Dermis blood vessel endothelial cell (primary cell): ENCODE data around the gene HEXD. TPM values are rescaled to one million over a fixed set of nuclear protein-coding genes. Genes with fewer than 3 reads are reported as not detected.
"Not testable (repeated sequence)": the region's sequence is repeated elsewhere in the genome, so short reads cannot be mapped to it uniquely, and the experiment has no call there.

ENCODE experiments used
- DNase-seq: peaks from one replicate; pipeline ENCODE4 v3.0.0; 2010
- total RNA-seq: library from RNA; depleted of rRNA; stranded (reverse); fragments of >200 nt; gene quantifications from 2 replicates; pipeline ENCODE4 v1.2.3, GENCODE V29; 2014

HEXD gene
- total RNA-seq, 1 donor from 2014 or later, result 22.0 TPM

DNA sequence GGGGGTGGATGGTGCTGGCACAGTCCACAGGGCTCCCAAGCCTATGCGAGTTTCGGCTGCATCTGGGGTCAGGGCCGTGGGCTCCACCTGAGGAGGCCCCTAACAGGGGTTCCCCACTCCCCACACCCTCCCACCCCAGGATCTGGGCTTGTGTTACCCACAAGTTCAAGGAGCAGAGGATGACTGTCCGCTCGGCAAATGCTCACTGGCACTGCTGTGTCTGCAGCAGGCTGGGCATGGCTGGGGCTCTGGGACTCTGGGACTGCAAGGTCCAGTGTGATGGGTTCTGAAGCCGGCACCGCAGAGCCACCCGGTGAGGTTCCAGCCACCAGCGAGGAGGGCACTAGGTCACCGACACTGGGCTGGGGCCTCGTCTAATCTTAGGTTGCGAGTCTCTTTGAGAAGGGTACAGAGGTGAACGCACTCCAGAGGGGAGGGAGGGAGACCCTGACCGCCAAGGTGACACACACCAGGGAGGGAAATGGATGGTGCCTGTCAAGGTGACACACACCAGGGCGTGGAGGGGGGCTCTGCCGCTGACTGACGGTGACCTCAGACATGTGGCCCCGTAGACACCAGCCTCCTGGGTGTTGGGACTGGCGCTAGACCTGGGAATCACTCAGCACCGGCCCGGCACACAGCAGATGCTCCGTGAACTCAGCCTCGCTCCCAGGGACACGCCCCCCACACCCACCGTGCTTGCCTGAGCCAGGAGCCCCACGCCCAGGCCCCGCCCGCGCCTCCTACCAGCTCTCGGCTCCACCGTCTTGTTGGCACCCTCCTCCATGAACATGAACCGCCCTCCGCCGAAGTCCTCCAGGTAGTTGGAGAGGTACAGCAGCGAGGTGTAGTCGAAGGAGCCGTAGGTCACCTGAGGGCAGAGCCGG, 20.5 kb upstream of the HEXD start:
- DNase-seq, result no peak

DNA sequence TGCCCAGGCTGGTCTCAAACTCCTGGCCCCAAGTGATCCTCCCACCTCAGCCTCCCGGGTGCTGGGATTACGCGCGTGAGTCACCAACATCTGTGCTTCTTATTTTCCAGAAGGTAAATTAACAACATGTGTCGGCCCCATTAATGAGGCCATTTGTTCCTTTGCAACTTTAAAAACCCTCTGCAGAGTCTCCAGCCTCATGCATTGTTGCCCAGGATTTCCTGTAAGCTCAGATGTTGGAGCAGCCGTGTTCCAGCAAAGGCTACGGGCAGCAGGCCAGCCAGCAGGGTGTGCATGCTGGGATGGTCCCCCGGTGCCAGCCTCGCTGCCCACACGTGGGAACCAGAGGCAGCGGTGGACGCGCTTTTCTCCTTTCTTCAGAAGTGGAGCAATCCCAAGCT, 19.1 kb upstream of the HEXD start:
- peak; percentile 64 for DNase-seq

DNA sequence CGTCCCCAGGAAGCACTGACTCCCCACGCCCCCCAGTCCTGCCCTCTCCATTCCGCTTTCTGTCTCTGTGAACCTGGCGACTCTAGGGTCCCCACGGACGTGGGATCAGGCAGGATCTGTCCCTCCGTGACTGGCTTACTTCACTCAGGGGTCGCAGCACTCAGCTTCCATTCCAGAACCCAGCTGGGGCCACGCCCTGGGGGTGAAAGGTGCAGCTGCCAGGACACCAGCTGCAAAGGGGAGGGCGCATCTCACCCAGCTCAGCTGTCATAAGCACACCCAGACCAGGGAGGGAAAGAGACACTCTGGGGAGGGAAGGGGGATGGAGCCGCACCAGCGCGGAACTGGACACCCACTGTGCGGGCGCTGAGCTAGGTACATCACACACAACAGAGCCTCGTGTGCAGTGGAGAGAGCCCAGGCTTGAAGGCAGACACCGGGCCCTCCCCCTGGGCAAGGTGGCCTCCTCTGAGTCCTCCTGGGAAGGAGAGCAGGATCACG, 18.5 kb upstream of the HEXD start:
- DNase-seq, result no peak

DNA sequence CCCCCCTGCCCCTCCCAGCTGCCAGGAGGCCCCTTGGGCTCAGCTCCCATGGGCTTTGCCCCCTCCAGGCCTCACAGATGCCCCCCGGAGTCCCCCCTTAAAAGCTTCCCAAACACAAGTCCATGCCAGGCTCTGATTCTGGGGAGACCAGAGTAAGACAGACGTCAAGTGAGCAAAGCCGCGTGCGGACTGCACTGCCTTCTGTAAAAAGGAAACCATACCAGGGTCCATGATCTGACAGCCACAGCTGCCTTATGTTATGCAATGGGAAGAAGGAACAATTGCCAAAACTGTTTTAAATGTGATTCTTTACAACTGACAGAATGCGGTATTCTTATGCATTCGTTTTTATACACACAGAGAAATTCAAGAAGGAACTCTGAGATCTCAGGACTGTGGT, 17.9 kb upstream of the HEXD start:
- DNase-seq, result no peak

DNA sequence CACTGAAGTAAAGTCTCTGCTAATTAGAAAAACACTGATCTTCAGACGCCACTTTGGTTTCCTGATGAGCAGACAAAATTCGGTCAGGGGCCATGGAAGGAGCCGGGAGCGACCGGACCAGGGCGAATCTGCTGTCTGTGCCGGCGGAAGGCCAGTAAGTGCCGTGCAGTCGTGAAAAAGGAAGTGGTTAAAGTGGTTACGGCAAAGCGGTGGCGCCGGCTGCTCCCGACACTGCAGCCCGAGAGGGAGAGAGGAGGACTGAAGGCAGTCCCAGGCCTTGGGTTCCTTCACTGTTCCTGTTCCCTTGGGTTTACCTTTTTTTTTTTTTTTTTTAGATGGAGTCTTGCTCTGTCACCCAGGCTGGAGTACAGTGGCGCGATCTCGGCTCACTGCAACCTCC, 17.3 kb upstream of the HEXD start:
- DNase-seq, result no peak

DNA sequence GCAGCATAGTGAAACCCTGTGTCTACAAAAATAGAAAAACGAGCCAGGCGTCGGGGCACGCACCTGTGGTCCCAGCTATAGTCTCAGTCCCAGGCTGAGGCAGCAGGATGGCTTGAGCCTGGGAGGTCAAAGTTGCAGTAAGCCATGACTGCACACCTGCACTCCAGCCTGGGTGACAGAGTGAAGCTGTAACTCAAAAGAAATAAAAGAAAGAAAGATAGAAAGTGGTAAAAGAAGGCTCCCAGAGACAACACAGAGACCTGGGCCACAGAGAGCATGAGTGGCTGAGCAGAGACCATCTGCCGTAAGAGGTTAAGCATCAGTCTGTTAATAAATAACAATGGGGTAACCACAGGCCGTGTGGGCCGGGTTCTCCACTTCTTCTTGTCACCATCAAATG, 15.3 kb upstream of the HEXD start:
- DNase-seq, result no peak

DNA sequence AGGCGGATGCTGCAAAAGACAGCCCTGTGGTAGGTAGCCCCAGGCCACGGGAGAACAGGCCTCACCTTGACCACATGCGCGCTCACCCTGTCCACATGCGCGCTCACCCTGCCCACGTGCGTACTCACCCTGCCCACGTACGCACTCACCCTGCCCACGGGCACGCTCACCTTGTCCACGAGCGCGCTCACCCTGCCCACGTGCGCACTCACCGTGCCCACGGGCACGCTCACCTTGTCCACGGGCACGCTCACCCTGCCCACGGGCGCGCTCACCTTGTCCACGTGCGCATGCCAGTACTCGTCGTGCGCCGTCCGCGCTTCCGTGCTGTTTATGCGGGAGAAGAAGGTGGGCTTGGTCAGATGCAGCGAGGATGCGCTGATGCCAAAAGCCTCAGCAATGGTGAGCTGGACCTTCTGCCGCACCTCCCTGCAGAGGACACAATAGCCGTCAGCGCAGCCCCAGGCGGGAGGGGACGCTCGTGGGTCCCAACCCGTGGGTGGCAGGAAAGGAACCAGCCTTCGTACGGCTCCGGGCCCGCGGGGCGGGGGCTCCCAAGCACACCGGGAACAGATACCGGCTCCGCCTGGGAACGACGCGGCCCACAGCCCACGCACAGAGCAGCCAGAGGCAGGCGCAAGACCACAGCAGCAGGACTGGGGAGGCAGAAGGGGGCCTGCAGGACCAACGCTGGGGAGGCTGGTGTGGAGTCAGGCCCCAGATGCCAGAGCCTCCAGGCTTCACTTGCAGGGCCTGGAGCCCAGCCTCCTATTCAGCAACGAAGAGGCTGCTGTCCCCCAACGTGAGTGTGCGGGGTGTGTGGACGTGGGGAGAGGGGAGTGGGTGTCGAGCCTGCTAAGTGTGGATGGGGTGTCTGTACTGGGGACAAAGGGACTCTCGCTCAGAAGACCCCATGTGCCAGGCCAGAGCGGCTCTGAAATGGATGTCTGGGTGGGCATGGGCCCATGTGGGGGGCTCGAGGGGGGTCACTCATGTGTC, 14.2 kb upstream of the HEXD start:
- no peak for DNase-seq

DNA sequence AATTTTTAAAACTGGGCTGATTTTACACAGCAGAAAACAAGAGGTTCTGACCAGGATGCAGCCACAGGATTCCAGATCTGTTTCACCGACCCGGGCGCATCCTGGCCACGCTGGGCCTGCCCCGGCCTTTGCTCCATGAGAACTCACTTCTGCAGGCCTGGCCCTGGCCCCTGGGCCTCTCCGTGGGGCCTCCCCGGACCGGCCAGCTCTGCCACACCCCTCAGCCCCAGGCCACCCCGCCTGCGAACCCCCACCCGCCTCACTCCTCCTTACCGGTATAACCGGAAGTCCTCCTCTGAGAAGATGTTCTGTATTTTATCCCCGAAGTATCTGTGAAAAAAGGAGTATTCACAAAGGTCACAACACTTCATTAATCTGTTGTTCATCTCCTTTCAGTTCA, 13.1 kb upstream of the HEXD start:
- no peak for DNase-seq

DNA sequence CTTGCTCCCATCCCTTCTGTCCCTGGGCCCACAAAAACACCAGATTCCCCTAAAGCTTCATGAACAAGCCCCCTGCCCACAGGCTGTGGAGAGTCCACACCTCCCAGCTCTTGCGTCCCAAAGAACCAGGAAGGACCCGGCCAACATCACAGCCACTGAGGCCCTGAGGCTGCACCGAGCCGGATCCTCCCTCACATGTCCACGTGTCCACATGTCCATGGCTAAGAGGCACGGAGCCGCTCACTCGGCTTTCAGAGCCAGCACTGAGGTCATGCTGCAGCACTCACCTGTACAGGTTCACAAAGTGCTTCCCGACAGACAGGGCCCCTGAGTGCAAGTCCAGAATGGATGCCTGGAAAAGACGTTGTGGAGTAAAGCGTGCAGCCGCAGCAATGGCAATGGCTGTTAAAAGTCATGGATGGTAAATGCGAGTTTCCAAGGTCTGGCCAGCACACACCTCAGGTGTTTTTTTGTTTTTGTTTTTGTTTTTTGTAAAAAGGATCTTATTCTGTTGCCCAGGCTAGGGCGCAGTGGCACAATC, 11.9 kb upstream of the HEXD start:
- no peak for DNase-seq

DNA sequence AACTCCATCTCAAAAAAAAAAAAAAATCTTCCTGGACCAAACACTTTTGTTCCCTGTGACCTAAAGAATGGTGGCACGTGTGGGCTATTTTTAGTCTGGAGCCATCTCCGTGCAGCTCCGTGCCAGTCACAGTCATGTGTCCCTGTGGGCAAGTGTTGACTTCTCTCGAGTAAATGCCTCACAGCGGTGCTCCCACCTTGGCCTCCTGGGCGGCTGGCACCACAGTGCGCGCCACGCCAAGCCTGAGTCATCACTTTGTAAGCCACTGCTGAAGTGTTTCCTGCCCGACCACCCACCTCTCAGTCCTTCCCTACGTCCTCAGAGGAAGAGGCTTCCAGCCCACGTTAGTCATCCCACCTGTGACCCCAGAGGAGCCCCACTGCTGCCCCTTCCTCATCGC, 10.9 kb upstream of the HEXD start:
- no peak for DNase-seq

DNA sequence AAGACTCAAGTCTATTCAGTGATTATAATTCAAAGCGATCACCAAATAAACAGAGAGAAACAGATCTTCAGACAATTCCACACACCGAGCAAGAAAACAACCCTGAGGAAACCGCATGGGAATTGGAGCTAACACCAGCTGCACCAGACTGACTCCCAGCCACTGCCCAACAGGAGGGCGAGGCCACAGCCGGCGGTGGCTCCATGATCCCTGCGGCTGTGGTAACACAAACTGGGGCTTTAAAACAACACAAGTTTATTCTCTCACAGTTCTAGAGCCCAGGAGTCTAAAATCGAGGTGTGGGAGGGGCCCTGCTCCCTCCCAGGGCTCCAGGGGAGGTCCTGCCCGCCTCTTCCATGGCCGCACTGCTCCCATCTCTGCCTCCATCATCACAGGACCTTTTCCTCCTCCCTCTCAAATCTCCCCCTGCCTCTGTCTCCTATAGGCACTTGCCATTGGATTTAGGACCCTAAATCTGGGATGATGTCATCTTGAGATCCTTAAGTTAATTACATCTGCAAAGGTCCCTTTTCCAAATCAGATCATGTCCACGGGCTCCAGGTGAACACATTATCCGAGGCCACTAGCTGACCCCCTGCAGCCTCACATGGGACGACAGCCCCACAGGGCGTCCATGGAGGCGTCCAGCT, 9.7 kb upstream of the HEXD start:
- DNase-seq, result no peak

DNA sequence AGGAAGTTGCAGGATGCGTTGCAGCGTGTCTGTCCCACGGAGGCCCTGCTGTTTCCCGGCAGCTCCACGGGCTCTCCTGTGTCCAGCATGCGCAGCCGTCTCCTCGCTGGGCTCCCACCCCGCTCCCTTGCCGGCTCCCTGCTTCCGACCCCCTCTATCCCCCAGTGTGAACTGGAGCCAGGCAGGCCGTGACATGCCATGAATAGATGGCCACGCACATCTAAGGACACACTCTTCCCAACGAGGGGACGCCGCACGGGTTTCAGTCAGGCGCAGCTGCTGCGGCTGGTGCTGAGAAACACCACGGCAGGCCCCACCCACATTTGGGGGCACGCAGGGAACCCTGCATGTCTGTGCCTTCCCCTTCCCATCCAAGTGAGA, 9.2 kb upstream of the HEXD start:
- DNase-seq, result no peak

DNA sequence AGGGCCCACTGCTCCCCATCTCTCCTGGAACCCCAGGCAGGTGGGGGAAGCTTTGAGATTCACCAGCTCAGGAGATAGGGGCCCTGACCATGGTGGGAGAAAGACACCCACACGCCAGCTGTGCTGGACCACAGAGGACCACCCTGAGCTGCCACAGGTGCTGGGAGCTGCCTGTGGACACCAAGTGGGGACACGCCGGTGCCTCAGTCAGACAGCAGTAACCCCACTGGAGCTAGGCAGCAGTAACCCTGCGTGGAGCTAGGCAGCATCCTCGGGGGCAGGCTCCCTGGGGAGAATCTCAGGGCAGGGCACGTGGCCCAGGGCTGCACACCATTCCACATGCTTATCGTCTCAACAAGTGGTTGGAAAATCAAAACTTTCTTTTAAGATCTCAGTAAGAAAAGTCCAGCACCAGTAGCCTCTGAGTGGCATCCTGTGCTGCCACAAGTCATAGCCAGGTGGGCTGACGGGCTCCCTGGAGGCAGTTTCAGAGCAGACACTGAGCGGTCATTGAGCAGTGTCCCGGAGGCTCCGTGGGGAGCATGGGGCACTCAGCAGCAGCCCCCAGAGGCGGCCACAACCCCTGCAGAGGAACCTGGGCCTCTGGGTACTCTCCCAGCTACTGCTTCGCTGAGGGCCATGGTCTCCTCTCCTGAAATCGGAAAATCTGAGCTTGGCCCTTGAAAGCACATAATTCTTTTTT, 8.0 kb upstream of the HEXD start:
- no peak for DNase-seq

DNA sequence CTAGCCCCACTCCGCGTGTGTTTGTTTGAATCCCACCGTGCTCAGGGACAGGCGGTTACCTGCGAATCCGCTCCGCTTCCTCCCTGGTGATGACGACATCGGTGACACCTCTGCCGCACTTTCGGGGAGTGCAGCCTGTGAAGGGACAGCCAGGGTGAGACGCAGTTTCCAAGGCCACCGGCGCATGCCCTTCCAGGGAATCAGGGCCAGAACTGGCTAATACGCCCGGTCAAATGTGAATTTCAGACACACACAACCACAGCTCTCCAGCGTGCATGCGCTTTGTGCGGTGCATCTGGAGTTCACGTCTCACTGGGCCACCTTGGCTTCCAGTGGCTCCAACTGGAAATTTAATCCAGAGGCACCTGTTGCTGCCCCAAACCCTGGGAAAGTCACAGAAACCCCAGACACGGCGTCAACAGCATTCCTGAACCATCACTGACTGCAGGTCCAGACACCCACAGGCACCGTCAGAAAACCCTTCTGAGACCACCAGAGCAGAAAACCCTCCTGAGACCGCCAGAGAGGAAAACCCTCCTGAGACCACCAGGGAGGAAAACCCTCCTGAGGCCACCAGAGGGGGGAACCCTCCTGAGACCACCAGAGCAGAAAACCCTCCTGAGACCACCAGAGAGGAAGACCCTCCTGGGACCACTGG, 6.6 kb upstream of the HEXD start:
- DNase-seq, result no peak

DNA sequence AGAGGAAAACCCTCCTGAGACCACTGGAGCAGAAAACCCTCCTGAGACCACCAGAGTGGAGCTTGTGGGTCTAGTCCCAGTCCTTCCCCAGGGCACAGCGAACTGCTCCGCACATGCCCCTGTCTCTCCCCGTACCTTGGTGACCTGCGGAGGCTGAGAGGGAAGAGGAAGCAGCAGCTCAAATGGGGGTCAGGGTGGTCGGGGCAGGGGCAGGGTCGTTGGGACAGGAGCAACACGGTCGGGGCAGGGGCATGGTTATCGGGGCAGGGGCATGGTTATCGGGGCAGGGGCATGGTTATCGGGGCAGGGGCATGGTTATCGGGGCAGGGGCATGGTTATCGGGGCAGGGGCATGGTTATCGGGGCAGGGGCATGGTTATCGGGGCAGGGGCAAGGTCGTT, 6.1 kb upstream of the HEXD start:
- DNase-seq, result not testable (repeated sequence)

DNA sequence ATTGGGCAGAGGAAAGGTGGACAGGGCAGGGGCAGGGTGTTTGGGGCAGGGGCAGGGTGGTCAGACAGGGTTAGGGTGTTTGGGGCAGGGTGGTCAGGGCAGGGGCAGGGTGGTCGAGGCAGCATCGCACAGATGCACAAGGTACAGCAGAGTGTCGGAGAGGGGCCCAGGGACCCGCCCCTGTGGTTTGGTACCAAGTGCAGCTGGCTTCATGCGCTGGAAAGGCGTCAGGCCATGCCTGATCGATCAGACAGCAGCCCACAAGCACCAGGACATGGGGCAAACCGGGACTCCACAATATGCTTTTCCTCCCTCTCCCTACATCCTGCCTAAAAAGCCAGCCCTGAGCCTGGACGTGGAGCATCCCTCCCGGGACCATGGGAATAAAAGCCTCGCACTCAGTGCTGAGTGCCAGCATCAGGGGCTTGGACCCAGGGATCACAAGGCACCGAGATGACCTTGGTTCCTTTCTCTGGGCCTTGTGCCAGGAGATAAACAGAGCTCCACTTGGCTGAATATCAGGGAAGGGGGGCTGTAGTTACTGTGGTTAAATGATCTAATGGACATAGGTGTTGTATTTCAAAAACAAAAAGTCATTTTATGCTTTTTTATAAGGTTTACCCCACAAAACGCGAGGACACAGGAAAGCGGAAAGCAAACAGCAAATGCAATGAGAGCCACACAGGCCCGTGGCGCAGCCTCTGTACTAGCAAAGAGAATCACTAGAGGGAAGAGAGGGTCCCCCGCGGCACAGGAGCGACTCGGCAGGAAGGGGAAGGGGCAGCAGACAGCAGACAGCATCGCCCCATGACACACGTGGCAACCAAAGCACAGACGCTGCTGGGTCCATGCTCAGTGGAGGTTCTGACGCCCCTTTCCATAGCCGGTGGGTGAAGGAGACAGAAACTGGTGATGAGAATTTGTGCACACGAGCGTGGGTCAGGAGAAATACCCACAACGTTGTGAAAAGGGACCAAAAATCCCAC, 5.3 kb upstream of the HEXD start:
- DNase-seq, result no peak

DNA sequence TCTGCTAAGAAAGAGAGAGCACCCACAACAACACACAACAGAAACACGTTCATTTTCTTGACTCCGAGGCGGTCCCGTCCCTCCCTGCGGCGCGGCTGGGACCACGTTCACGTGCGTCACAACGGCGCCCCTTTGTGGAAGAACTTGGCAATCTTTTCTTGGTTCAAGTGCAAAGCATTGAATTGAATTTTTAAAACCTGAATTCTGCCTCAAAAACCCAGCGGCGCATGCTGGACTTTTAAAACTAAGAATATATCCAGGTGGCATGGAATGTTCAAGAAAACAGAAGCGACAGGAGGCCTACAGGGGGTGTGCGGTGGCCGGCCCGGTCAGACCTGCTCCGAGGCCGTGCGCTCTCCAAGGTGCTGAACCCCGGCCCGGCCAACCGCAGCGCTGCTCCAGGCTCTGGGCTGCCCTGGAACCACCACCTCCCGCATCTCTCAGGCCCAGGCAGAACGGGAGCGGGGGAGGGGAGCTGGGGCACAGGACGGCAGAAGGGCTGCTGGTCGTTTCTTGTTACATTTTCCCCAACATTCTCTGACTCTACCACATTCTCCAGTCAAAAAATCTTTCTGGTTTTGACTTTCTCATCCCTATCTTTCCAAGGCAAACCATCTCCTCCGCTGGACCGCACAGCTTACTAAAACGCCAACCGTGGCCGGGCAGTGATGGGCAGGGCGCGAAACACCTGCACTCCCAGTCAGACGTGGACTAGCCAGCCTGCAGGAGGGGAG, 3.4 kb upstream of the HEXD start:
- peak; percentile 82 for DNase-seq

DNA sequence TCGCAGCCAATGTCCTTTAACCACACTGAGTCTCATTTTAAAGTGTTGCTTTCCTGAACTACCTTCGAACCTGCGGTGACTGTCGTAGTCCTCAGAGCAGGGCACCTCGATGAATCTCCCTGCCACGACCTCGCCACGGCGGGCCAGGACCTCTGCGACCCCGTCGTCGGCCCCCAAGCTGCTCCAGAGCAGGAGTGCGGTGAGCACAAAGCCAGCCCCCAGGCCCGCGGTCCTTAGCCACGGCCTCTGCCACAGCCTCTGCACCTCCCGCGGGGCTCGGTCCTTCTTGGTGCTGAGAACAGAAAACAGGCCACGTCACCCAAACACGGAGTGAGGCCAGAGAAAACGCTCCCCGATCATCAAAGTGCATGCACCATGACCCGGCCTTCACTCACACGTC, 2.8 kb upstream of the HEXD start:
- DNase-seq, result no peak

DNA sequence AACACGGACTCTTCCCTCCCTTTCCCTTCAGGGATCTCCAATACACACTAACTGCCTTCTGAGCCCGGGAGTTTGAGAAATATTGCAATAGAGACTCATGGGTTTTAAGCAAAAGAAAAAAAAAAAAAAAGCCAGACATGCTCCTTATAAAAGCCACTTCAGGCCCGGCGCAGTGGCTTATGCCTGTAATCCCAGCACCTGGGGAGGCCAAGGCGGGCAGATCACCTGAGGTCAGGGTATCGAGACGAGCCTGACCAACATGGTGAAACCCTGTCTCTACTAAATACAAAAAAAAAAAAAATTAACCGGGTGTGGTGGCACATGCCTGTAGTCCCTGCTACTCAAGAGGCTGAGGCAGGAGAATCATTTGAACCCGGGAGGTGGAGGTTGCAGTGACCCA, 2.4 kb upstream of the HEXD start:
- DNase-seq, result no peak
